ENCODE measurements around the gene S100A6. TPM values are rescaled to one million over a fixed set of nuclear protein-coding genes. Genes with fewer than 3 reads are reported as not detected.

Gene S100A6
- total RNA-seq, 5 donors from 2014 or later (not counting 1 experiment from before 2014, with no cell fraction given): 200 to 467 (median 400) TPM

DNA sequence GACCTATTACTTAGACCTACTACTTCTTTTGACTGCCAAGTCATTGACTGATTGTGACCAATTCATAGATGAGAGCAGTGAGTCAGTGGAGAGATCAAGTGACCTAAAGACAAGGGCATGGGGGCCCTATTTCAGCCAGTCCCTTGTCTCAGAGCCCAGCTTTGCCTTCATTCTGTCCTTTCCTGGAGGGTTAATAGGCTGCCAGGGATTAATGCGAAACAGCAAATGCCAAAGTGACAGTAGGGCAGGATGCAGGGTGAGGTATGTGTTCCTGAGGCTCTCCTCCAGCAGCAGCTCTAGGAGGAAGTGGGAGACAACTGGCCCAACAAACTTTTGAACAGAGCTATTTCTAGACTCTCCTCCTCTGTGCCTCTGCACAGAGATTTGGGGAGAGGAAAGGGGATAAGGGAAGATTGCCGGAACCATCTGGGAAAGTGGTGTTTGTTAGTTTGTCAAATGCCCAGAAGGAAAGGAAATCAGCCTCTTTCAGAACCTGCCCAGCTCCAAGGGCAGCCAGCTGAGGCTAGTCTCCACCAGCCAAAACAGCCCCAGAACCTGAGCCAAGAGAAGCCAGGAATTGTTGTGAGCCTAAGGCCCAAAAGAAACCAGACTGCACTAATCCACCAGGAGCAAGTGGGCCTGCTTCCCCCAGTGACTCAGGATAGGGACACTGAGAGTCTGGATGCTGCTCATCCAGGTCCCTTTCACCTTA is 18.2 kb upstream of the S100A6 start:
- 100% methylated on average over 1 of the region's 2 CpGs for WGBS (ENCODE audit: insufficient coverage)
- ATAC-seq (replicated peaks in 1 of 4): no peak
- no peak overlapping the region for H3K27ac Mint-ChIP-seq
- ChIA-PET POLR2A (interaction anchor here in 1 of 2 donors (0.6 kb wide), 1 partner anchor 104 kb away, joined by 13 read pairs; no protein-coding TSS in a partner anchor), CTCF (interaction anchor here in 1 of 2 donors (1.0 kb wide), 1 partner anchor 20 kb away, joined by 5 read pairs; no protein-coding TSS in a partner anchor)
- peaks cover 0 to 10% (median 3%) of the 10 kb centered on the region in 3 donors for H3K4me1 Mint-ChIP-seq
- no peak overlapping the region for H3K4me3 Mint-ChIP-seq
- no peak overlapping the region for H3K4me3 ChIP-seq (ENCODE audit: control insufficient read depth in 1 of 2, extremely low read depth in 1 of 2, low read length in 1 of 2)
- no peaks in the 10 kb centered on the region for H3K36me3 ChIP-seq (ENCODE audit: control insufficient read depth in 2 of 2, extremely low read depth in 1 of 2, insufficient read depth in 1 of 2, low read length in 1 of 2)
- H3K27me3 Mint-ChIP-seq: no peaks in the 10 kb centered on the region
- H3K27me3 ChIP-seq (replicated peaks in 1 of 2; ENCODE audit: control insufficient read depth in 2 of 2, extremely low read depth in 1 of 2, insufficient read depth in 2 of 2, low read length in 1 of 2): peaks cover 0 to 3% of the 10 kb centered on the region in 2 experiments
- no peak overlapping the region for H3K27ac ChIP-seq (ENCODE audit: low read length)
- DNase-seq: no peak
- no peaks in the 10 kb centered on the region for H3K9me3 ChIP-seq
- H3K9me3 Mint-ChIP-seq: no peaks in the 10 kb centered on the region
- H3K36me3 Mint-ChIP-seq: no peaks in the 10 kb centered on the region
- H3K4me1 ChIP-seq (ENCODE audit: control insufficient read depth in 1 of 2, extremely low read depth in 1 of 2, insufficient read depth in 2 of 2, low read length in 2 of 2): no peaks in the 10 kb centered on the region

DNA sequence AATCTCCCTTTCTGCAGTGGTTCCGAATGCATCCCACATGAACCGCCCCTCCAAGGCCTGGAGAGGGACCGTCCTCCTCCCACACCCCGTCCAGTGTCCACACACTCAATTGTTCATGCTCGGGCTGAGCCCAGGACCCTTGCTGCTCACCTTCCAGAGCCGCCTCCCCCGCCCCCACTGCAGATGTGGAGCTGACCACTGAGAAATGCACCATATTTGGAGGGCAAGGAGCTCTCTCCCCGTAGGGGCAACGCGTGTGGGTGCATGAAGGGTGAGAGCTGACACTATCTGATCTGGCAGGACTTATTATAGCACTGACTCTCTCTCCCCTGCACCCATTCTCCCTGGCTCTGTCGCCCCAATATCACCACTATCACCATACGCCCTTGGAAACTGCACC is 17.3 kb upstream of the S100A6 start:
- H3K4me3 ChIP-seq (ENCODE audit: control insufficient read depth in 1 of 2, extremely low read depth in 1 of 2, low read length in 1 of 2): no peak overlapping the region
- H3K4me1 ChIP-seq (ENCODE audit: control insufficient read depth in 1 of 2, extremely low read depth in 1 of 2, insufficient read depth in 2 of 2, low read length in 2 of 2): no peaks in the 10 kb centered on the region
- no peaks in the 10 kb centered on the region for H3K36me3 ChIP-seq (ENCODE audit: control insufficient read depth in 2 of 2, extremely low read depth in 1 of 2, insufficient read depth in 1 of 2, low read length in 1 of 2)
- H3K4me3 Mint-ChIP-seq: no peak overlapping the region
- H3K27ac ChIP-seq (ENCODE audit: low read length): no peak overlapping the region
- no peaks in the 10 kb centered on the region for H3K9me3 ChIP-seq
- 96% methylated on average over 7 of the region's 12 CpGs for WGBS (ENCODE audit: insufficient coverage)
- H3K27me3 Mint-ChIP-seq: no peaks in the 10 kb centered on the region
- ChIA-PET CTCF (interaction anchor here in 1 of 2 donors (1.0 kb wide), 1 partner anchor 20 kb away, joined by 5 read pairs; no protein-coding TSS in a partner anchor), POLR2A (no interaction called here)
- no peak overlapping the region for H3K27ac Mint-ChIP-seq
- no peak for ATAC-seq (replicated peaks in 1 of 4)
- no peak for DNase-seq
- no peaks in the 10 kb centered on the region for H3K36me3 Mint-ChIP-seq
- no peaks in the 10 kb centered on the region for H3K9me3 Mint-ChIP-seq
- H3K27me3 ChIP-seq (replicated peaks in 1 of 2; ENCODE audit: control insufficient read depth in 2 of 2, extremely low read depth in 1 of 2, insufficient read depth in 2 of 2, low read length in 1 of 2): peaks cover 0 to 3% of the 10 kb centered on the region in 2 experiments
- peaks cover 2 to 19% (median 11%) of the 10 kb centered on the region in 3 donors for H3K4me1 Mint-ChIP-seq

DNA sequence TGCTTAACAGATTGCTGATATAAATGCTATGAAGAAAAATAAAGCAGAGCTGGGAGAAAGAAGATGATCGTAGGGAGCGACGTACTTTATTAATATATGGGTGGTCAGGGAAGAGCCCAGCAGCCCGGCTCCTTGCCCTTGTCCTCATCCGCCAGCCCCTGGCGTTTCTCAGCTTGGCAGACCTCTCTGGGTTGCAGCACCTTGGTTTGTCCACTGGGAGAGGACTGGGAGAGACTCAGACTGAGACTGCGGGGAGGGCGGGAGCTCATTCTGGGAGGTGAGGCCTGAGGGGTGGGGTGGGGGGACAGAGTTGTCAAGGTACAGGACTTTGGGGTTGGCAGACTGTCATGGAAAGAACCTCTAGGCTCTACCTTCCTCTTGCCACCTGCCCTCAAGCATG is 16.5 kb upstream of the S100A6 start:
- H3K4me3 Mint-ChIP-seq: no peak overlapping the region
- Histone ChIP-seq H3K4me3 (ENCODE audit: control insufficient read depth in 1 of 2, extremely low read depth in 1 of 2, low read length in 1 of 2) (no peak overlapping the region), H3K27me3 (replicated peaks in 1 of 2; ENCODE audit: control insufficient read depth in 2 of 2, extremely low read depth in 1 of 2, insufficient read depth in 2 of 2, low read length in 1 of 2) (peaks cover 0 to 3% of the 10 kb centered on the region in 2 experiments), H3K36me3 (ENCODE audit: control insufficient read depth in 2 of 2, extremely low read depth in 1 of 2, insufficient read depth in 1 of 2, low read length in 1 of 2) (no peaks in the 10 kb centered on the region), H3K9me3 (no peaks in the 10 kb centered on the region), H3K4me1 (ENCODE audit: control insufficient read depth in 1 of 2, extremely low read depth in 1 of 2, insufficient read depth in 2 of 2, low read length in 2 of 2) (peaks cover 0 to 2% of the 10 kb centered on the region in 2 experiments), H3K27ac (ENCODE audit: low read length) (no peak overlapping the region)
- ChIA-PET POLR2A (interaction anchor here in 1 of 2 donors (0.6 kb wide), 1 partner anchor 17 kb away, joined by 6 read pairs; the partner anchor contains the start of gene S100A6), CTCF (interaction anchor here in 1 of 2 donors (0.6 kb wide), 1 partner anchor 153 kb away, joined by 3 read pairs; no protein-coding TSS in a partner anchor)
- no peak overlapping the region for H3K27ac Mint-ChIP-seq
- WGBS (ENCODE audit: insufficient coverage): 91% methylated on average over 6 of the region's 8 CpGs
- DNase-seq (no peak), ATAC-seq (replicated peaks in 1 of 4) (no peak)
- no peaks in the 10 kb centered on the region for H3K36me3 Mint-ChIP-seq
- H3K4me1 Mint-ChIP-seq: peaks cover 2 to 20% (median 19%) of the 10 kb centered on the region in 3 donors
- H3K27me3 Mint-ChIP-seq: no peaks in the 10 kb centered on the region
- no peaks in the 10 kb centered on the region for H3K9me3 Mint-ChIP-seq

GRCh38 chr1:153550827-153551500 is 15.2 kb upstream of the S100A6 start:
- DNase-seq (no peak), ATAC-seq (replicated peaks in 1 of 4) (no peak)
- ChIA-PET CTCF (interaction anchor here (0.5 to 2.3 kb wide), 6 partner anchors 11 to 156 kb away, joined by 3 to 8 read pairs (median 4); no protein-coding TSS in a partner anchor), POLR2A (interaction anchor here in 1 of 2 donors (0.6 kb wide), 1 partner anchor 1435 kb away, joined by 7 read pairs; no protein-coding TSS in a partner anchor)
- Histone ChIP-seq H3K36me3 (ENCODE audit: control insufficient read depth in 2 of 2, extremely low read depth in 1 of 2, insufficient read depth in 1 of 2, low read length in 1 of 2) (no peaks in the 10 kb centered on the region), H3K4me3 (ENCODE audit: control insufficient read depth in 1 of 2, extremely low read depth in 1 of 2, low read length in 1 of 2) (no peak overlapping the region), H3K27me3 (replicated peaks in 1 of 2; ENCODE audit: control insufficient read depth in 2 of 2, extremely low read depth in 1 of 2, insufficient read depth in 2 of 2, low read length in 1 of 2) (peaks cover 0 to 3% of the 10 kb centered on the region in 2 experiments), H3K27ac (ENCODE audit: low read length) (no peak overlapping the region), H3K4me1 (ENCODE audit: control insufficient read depth in 1 of 2, extremely low read depth in 1 of 2, insufficient read depth in 2 of 2, low read length in 2 of 2) (peaks cover 7 to 16% of the 10 kb centered on the region in 2 experiments), H3K9me3 (no peaks in the 10 kb centered on the region)
- H3K36me3 Mint-ChIP-seq: no peaks in the 10 kb centered on the region
- peak overlapping the region in 1 of 2 donors; percentile 15 for H3K27ac Mint-ChIP-seq
- H3K4me1 Mint-ChIP-seq: peaks cover 10 to 30% (median 28%) of the 10 kb centered on the region in 3 donors
- 93% methylated on average over 7 of the region's 10 CpGs for WGBS (ENCODE audit: insufficient coverage)
- H3K4me3 Mint-ChIP-seq: no peak overlapping the region
- no peaks in the 10 kb centered on the region for H3K9me3 Mint-ChIP-seq
- H3K27me3 Mint-ChIP-seq: no peaks in the 10 kb centered on the region

GRCh38 chr1:153550398-153550758 is 14.6 kb upstream of the S100A6 start:
- H3K27me3 Mint-ChIP-seq: no peaks in the 10 kb centered on the region
- Histone ChIP-seq H3K36me3 (ENCODE audit: control insufficient read depth in 2 of 2, extremely low read depth in 1 of 2, insufficient read depth in 1 of 2, low read length in 1 of 2) (no peaks in the 10 kb centered on the region), H3K9me3 (no peaks in the 10 kb centered on the region), H3K27me3 (replicated peaks in 1 of 2; ENCODE audit: control insufficient read depth in 2 of 2, extremely low read depth in 1 of 2, insufficient read depth in 2 of 2, low read length in 1 of 2) (peaks cover 0 to 3% of the 10 kb centered on the region in 2 experiments), H3K4me1 (ENCODE audit: control insufficient read depth in 1 of 2, extremely low read depth in 1 of 2, insufficient read depth in 2 of 2, low read length in 2 of 2) (peaks cover 11 to 22% of the 10 kb centered on the region in 2 experiments), H3K4me3 (ENCODE audit: control insufficient read depth in 1 of 2, extremely low read depth in 1 of 2, low read length in 1 of 2) (no peak overlapping the region), H3K27ac (ENCODE audit: low read length) (no peak overlapping the region)
- no CpG with 5 or more reads among the region's 4 CpGs for WGBS (ENCODE audit: insufficient coverage)
- CTCF ChIA-PET: interaction anchor here in 1 of 2 donors (0.9 to 2.3 kb wide), 3 partner anchors 12 to 19 kb away, joined by 3 to 8 read pairs (median 7); no protein-coding TSS in a partner anchor
- ATAC-seq (replicated peaks in 1 of 4) (no peak), DNase-seq (no peak)
- H3K27ac Mint-ChIP-seq: no peak overlapping the region
- no peak overlapping the region for H3K4me3 Mint-ChIP-seq
- POLR2A ChIA-PET: no interaction called here
- H3K9me3 Mint-ChIP-seq: no peaks in the 10 kb centered on the region
- H3K36me3 Mint-ChIP-seq: no peaks in the 10 kb centered on the region
- peaks cover 16 to 36% (median 34%) of the 10 kb centered on the region in 3 donors for H3K4me1 Mint-ChIP-seq

DNA sequence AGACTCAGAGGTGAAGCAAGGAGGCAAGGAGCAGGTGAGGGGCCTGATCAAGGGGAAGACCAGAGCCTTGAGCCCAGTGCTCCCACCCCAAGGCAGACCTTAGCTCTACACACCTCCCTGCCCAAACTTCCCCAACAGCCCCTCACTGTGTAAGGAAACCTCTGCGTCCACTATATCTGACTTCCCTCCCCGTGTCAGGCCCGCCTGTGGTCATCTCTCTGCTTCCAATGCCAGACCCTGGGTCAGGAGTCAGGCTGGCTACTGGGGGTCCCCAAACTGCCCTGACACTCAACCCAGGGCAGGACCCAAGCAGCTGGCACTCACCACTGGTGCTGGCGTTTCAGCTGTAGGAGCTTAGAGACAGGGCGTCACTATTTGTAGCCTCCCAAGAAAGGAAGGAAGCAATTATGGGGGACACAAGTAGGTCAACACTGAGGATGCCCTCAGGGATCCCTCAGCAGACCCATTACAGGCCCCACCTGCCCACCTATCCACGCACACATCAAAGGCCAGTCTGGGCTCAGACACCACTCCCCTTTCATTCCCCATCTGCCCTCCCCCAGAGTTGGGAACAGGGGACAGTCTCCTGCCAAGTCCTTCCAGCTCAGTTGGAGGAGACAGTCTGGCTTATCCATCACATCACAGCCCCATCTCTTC is 14.1 kb upstream of the S100A6 start:
- H3K27me3 ChIP-seq (replicated peaks in 1 of 2; ENCODE audit: control insufficient read depth in 2 of 2, extremely low read depth in 1 of 2, insufficient read depth in 2 of 2, low read length in 1 of 2): peaks cover 0 to 3% of the 10 kb centered on the region in 2 experiments
- Mint-ChIP-seq H3K4me3 (no peak overlapping the region), H3K4me1 (peaks cover 21 to 41% (median 39%) of the 10 kb centered on the region in 3 donors), H3K9me3 (no peaks in the 10 kb centered on the region), H3K36me3 (peaks cover 2% of the 10 kb centered on the region), H3K27me3 (no peaks in the 10 kb centered on the region), H3K27ac (no peak overlapping the region)
- H3K36me3 ChIP-seq (ENCODE audit: control insufficient read depth in 2 of 2, extremely low read depth in 1 of 2, insufficient read depth in 1 of 2, low read length in 1 of 2): no peaks in the 10 kb centered on the region
- H3K4me3 ChIP-seq (ENCODE audit: control insufficient read depth in 1 of 2, extremely low read depth in 1 of 2, low read length in 1 of 2): no peak overlapping the region
- ChIA-PET POLR2A (no interaction called here), CTCF (interaction anchor here in 1 of 2 donors (0.9 to 2.3 kb wide), 3 partner anchors 13 to 20 kb away, joined by 3 to 8 read pairs (median 7); no protein-coding TSS in a partner anchor)
- 93% methylated on average over 2 of the region's 6 CpGs for WGBS (ENCODE audit: insufficient coverage)
- no peak for ATAC-seq (replicated peaks in 1 of 4)
- peaks cover 14 to 27% of the 10 kb centered on the region in 2 experiments for H3K4me1 ChIP-seq (ENCODE audit: control insufficient read depth in 1 of 2, extremely low read depth in 1 of 2, insufficient read depth in 2 of 2, low read length in 2 of 2)
- H3K9me3 ChIP-seq: no peaks in the 10 kb centered on the region
- H3K27ac ChIP-seq (ENCODE audit: low read length): no peak overlapping the region
- no peak for DNase-seq
